ENCODE data around the gene TMEM151B. TPM values are rescaled to one million over a fixed set of nuclear protein-coding genes. Genes with fewer than 3 reads are reported as not detected.

The TMEM151B gene
- total RNA-seq, 1 donor from 2014 or later, result 0.13 TPM

- H3K4me1 Mint-ChIP-seq, result peaks cover 55% of the 10 kb centered on the region
- TF ChIP-seq, protein P1, sequence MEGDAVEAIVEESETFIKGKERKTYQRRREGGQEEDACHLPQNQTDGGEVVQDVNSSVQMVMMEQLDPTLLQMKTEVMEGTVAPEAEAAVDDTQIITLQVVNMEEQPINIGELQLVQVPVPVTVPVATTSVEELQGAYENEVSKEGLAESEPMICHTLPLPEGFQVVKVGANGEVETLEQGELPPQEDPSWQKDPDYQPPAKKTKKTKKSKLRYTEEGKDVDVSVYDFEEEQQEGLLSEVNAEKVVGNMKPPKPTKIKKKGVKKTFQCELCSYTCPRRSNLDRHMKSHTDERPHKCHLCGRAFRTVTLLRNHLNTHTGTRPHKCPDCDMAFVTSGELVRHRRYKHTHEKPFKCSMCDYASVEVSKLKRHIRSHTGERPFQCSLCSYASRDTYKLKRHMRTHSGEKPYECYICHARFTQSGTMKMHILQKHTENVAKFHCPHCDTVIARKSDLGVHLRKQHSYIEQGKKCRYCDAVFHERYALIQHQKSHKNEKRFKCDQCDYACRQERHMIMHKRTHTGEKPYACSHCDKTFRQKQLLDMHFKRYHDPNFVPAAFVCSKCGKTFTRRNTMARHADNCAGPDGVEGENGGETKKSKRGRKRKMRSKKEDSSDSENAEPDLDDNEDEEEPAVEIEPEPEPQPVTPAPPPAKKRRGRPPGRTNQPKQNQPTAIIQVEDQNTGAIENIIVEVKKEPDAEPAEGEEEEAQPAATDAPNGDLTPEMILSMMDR (IDR thresholded peaks at IDR 0.05), result no peak
- TF ChIP-seq EZH2 (IDR thresholded peaks at IDR 0.05) (no peak), EZH2phosphoT487 (IDR thresholded peaks at IDR 0.05) (no peak)
- H3K9me3 Mint-ChIP-seq, result no peaks in the 10 kb centered on the region
- no peak for DNase-seq (ENCODE audit: low spot score)
- Histone ChIP-seq H3K79me2 (ENCODE audit: low read depth) (peaks cover 31% of the 10 kb centered on the region), H3K4me1 (peaks cover 53% of the 10 kb centered on the region), H3K27ac (no peak overlapping the region), H3F3A (ENCODE audit: low read depth) (peaks cover 49% of the 10 kb centered on the region), H3K27me3 (no peaks in the 10 kb centered on the region), H3K9me3 (ENCODE audit: low read depth) (no peaks in the 10 kb centered on the region), H3K36me3 (no peaks in the 10 kb centered on the region), H3K4me3 (peak overlapping the region; percentile 57), H3K4me2 (peak overlapping the region; percentile 86), H2AFZ (replicated peaks) (no peak overlapping the region), H4K20me1 (ENCODE audit: low read depth) (peaks cover 41% of the 10 kb centered on the region), H3K9ac (no peak overlapping the region)
- H3K27ac Mint-ChIP-seq, result peak overlapping the region; percentile 34
- peak overlapping the region; percentile 92 for H3K4me3 Mint-ChIP-seq
- H3K36me3 Mint-ChIP-seq, result peaks cover 3% of the 10 kb centered on the region
- H3K27me3 Mint-ChIP-seq (ENCODE audit: insufficient read depth, low read depth), result no peaks in the 10 kb centered on the region
These were observed 46.0 kb upstream of the TMEM151B start for GRCh38 chr6:44224029-44224964.

DNA sequence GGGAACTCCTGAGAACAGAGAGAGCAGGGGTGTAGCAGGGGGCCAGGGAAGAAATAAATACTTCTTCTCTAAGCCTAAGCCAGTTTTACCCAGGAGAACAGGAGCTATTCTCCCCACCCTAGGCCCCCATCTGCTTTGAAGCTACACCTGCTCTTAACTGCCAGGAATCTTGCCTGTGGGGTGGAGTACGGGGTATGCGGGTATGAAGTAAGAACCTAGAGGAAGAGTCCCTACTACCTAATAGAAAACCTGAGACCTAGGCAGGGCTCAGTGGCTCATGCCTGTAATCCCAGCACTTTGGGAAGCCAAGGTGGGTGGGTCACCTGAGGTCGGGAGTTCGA, 45.3 kb upstream of the TMEM151B start:
- Histone ChIP-seq H3K4me3 (peak overlapping the region; percentile 57), H3K4me1 (peaks cover 51% of the 10 kb centered on the region), H3K79me2 (ENCODE audit: low read depth) (peaks cover 31% of the 10 kb centered on the region), H2AFZ (replicated peaks) (no peak overlapping the region), H3K4me2 (peak overlapping the region; percentile 86), H4K20me1 (ENCODE audit: low read depth) (peaks cover 41% of the 10 kb centered on the region), H3F3A (ENCODE audit: low read depth) (peaks cover 43% of the 10 kb centered on the region), H3K36me3 (no peaks in the 10 kb centered on the region), H3K27ac (no peak overlapping the region), H3K27me3 (no peaks in the 10 kb centered on the region), H3K9ac (no peak overlapping the region), H3K9me3 (ENCODE audit: low read depth) (no peaks in the 10 kb centered on the region)
- H3K36me3 Mint-ChIP-seq, result peaks cover 3% of the 10 kb centered on the region
- TF ChIP-seq, protein P1 (IDR thresholded peaks at IDR 0.05), result no peak
- TF ChIP-seq EZH2 (IDR thresholded peaks at IDR 0.05) (no peak), EZH2phosphoT487 (IDR thresholded peaks at IDR 0.05) (no peak)
- no peak for DNase-seq (ENCODE audit: low spot score)
- peak overlapping the region; percentile 34 for H3K27ac Mint-ChIP-seq
- no peaks in the 10 kb centered on the region for H3K27me3 Mint-ChIP-seq (ENCODE audit: insufficient read depth, low read depth)
- H3K4me3 Mint-ChIP-seq, result peak overlapping the region; percentile 92
- no peaks in the 10 kb centered on the region for H3K9me3 Mint-ChIP-seq
- peaks cover 52% of the 10 kb centered on the region for H3K4me1 Mint-ChIP-seq

- H3K4me3 ChIP-seq, result no peak overlapping the region
- Mint-ChIP-seq H3K9me3 (no peaks in the 10 kb centered on the region), H3K4me1 (peaks cover 51% of the 10 kb centered on the region), H3K27me3 (ENCODE audit: insufficient read depth, low read depth) (no peaks in the 10 kb centered on the region), H3K36me3 (peaks cover 4% of the 10 kb centered on the region), H3K4me3 (peak overlapping the region; percentile 73), H3K27ac (no peak overlapping the region)
- H3K27me3 ChIP-seq, result no peaks in the 10 kb centered on the region
- H3K27ac ChIP-seq, result no peak overlapping the region
- H3K9ac ChIP-seq, result no peak overlapping the region
- peaks cover 35% of the 10 kb centered on the region for H3F3A ChIP-seq (ENCODE audit: low read depth)
- peaks cover 41% of the 10 kb centered on the region for H4K20me1 ChIP-seq (ENCODE audit: low read depth)
- peaks cover 49% of the 10 kb centered on the region for H3K4me1 ChIP-seq
- no peak for DNase-seq (ENCODE audit: low spot score)
- no peaks in the 10 kb centered on the region for H3K36me3 ChIP-seq
- peaks cover 31% of the 10 kb centered on the region for H3K79me2 ChIP-seq (ENCODE audit: low read depth)
- H3K4me2 ChIP-seq, result peak overlapping the region; percentile 61
- no peaks in the 10 kb centered on the region for H3K9me3 ChIP-seq (ENCODE audit: low read depth)
- TF ChIP-seq EZH2 (IDR thresholded peaks at IDR 0.05) (no peak), EZH2phosphoT487 (IDR thresholded peaks at IDR 0.05) (no peak)
- TF ChIP-seq, protein P1 (IDR thresholded peaks at IDR 0.05), result no peak
- H2AFZ ChIP-seq (replicated peaks), result no peak overlapping the region
These were observed 44.5 kb upstream of the TMEM151B start for GRCh38 chr6:44225579-44226325.
